GM12872 (cell line): Measurements from ENCODE around the gene KAT7.
A peak's percentile ranks its signal among the peaks of the same experiment; 100 is the strongest.

Experiments used
- CTCF ChIP-seq: IDR thresholded peaks from 3 replicates; pipeline ENCODE4 v1.5.1; 2011; ENCODE audit warnings: low read depth, mild to moderate bottlenecking, low read length, moderate library complexity; ENCODE audit not compliant: insufficient read depth

The KAT7 gene

DNA sequence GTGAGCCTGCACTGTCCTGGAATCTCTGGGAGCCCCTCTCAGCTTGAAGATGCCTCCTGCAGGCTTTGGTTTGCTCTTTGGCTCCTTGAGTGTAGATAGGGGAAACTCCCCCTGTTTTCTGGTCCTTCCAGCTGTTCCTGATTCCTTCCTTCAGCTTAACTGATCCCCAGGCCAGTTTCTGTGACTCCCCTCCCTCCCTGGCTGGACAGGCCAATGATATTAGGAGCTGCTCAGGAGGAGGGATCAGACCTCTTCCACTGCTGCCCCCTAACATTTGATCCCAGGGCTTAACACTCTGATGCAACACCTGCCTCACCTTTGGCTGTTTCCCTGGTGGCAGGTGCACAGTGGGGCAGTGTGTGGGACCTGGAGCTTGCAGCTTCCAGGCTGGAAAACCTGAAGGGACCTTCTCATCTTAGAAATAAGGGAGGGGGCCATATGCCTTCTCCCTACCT, 59.6 kb downstream of the KAT7 start, which contains the start of gene TAC4:
Gene TAC4, minus strand, starts transcription at position 51 of the 455 bp plus-strand sequence. CDS start 52 bp downstream, outside the sequence.
- TF ChIP-seq CTCF = no peak

GRCh38 chr17:49848739-49849138, 60.3 kb downstream of the KAT7 start:
- TF ChIP-seq CTCF = no peak

GRCh38 chr17:49850218-49850610, 61.7 kb downstream of the KAT7 start:
- TF ChIP-seq CTCF = no peak

DNA sequence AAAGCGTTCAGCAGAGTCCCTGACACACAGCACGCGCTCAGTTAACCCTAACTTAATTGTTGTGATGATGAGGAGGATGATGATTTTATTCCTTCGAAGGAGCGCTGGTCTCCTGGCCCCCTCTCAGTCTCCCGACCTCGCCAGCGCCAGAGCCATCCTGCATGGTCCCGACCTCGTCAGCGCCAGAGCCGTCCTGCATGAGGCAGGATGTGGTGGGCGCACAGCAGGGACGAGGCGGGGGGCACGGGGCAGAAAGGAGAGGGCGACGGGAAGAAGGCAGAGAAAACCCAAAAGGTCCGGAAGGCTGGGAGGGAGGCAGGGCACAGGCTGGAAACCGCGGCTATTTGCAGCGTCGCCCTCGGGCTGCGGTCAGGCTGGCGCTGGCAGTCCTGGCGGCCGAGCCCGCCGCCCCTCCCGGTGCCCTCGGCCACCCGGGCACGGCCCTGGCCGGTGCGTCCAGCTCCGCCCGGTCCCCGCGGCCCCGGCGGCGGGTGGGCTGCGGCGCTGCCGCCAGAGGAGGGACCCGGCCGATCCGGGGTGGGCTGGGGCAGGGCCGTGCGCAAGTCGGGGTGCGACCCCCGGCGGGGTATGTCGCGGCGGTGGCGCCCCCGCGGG, 62.4 kb downstream of the KAT7 start:
- TF ChIP-seq CTCF = no peak

- peak; percentile 73 for TF ChIP-seq CTCF
Observed at GRCh38 chr17:49851387-49852291, 63.2 kb downstream of the KAT7 start.

- TF ChIP-seq CTCF = no peak
Observed at GRCh38 chr17:49853470-49854015, 65.1 kb downstream of the KAT7 start.

DNA sequence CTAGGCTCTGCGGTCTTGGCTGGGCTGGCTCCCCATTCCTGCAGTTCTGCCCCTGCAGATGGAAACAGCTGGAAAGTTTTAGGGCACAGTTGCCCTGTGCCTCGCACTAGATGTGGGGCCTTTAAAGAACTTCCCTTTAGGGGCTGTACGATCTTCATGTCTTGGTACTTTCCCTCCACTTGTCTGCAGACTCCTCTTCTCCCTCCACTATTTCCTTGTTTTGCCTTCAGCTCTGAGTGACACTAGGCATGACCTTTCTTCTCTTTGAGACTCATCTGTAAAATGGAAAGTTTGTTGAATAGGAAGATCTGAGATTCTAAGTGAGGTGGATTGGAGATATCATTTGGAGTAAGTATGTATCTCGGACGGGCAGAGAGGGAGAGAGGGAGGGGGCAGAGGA, 65.6 kb downstream of the KAT7 start:
- no peak for TF ChIP-seq CTCF
